ENCODE results near the gene TASP1.

GRCh38 chr20:13428684-13429083 lies 210.0 kb downstream of the TASP1 start:
- TF ChIP-seq RAD21 (IDR thresholded peaks at IDR 0.05) (no peak), CTCF (IDR thresholded peaks at IDR 0.05; ENCODE audit: low read depth, low read length, missing input control) (no peak), GABPA (IDR thresholded peaks at IDR 0.05 in 1 of 2, conservative IDR thresholded peaks at IDR 0.05 in 1 of 2) (no peak), FOXA1 (IDR thresholded peaks at IDR 0.05) (no peak), SP1 (IDR thresholded peaks at IDR 0.05) (no peak), MAX (IDR thresholded peaks at IDR 0.05) (no peak), EGR1 (IDR thresholded peaks at IDR 0.05; ENCODE audit: low read depth in 2 of 2) (no peak)
- TF ChIP-seq, protein P1, sequence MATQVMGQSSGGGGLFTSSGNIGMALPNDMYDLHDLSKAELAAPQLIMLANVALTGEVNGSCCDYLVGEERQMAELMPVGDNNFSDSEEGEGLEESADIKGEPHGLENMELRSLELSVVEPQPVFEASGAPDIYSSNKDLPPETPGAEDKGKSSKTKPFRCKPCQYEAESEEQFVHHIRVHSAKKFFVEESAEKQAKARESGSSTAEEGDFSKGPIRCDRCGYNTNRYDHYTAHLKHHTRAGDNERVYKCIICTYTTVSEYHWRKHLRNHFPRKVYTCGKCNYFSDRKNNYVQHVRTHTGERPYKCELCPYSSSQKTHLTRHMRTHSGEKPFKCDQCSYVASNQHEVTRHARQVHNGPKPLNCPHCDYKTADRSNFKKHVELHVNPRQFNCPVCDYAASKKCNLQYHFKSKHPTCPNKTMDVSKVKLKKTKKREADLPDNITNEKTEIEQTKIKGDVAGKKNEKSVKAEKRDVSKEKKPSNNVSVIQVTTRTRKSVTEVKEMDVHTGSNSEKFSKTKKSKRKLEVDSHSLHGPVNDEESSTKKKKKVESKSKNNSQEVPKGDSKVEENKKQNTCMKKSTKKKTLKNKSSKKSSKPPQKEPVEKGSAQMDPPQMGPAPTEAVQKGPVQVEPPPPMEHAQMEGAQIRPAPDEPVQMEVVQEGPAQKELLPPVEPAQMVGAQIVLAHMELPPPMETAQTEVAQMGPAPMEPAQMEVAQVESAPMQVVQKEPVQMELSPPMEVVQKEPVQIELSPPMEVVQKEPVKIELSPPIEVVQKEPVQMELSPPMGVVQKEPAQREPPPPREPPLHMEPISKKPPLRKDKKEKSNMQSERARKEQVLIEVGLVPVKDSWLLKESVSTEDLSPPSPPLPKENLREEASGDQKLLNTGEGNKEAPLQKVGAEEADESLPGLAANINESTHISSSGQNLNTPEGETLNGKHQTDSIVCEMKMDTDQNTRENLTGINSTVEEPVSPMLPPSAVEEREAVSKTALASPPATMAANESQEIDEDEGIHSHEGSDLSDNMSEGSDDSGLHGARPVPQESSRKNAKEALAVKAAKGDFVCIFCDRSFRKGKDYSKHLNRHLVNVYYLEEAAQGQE (IDR thresholded peaks at IDR 0.05) = no peak
